Inferior parietal cortex (tissue), 1 donor: ENCODE data around the gene ONECUT2.
A peak's percentile ranks its signal among the peaks of the same experiment; 100 is the strongest.

Source experiments
- DNase-seq: peaks from one replicate; pipeline ENCODE4 v3.0.0-alpha.2; 2016; ENCODE audit errors: extremely low spot score

Gene ONECUT2

GRCh38 chr18:57431467-57432080 lies 3.6 kb upstream of the ONECUT2 start:
- no peak for DNase-seq

GRCh38 chr18:57432140-57432539 lies 3.0 kb upstream of the ONECUT2 start:
- DNase-seq: no peak

- DNase-seq: no peak
Measured at GRCh38 chr18:57432751-57433400, 2.3 kb upstream of the ONECUT2 start.

GRCh38 chr18:57433482-57433881 lies 1.7 kb upstream of the ONECUT2 start:
- no peak for DNase-seq

- DNase-seq: no peak
Measured at GRCh38 chr18:57433934-57434535, 1.1 kb upstream of the ONECUT2 start.

- DNase-seq: no peak
Measured at GRCh38 chr18:57435846-57436190, 644 bp downstream of the ONECUT2 start.

GRCh38 chr18:57436191-57436964 lies 1.2 kb downstream of the ONECUT2 start:
- no peak for DNase-seq

GRCh38 chr18:57436965-57437333 lies 1.8 kb downstream of the ONECUT2 start:
- no peak for DNase-seq

GRCh38 chr18:57437402-57437765 lies 2.2 kb downstream of the ONECUT2 start:
- DNase-seq: no peak

GRCh38 chr18:57437766-57438671 lies 2.8 kb downstream of the ONECUT2 start:
- peak; percentile 47 for DNase-seq

GRCh38 chr18:57438743-57439608 lies 3.8 kb downstream of the ONECUT2 start:
- DNase-seq: no peak

- no peak for DNase-seq
Measured at GRCh38 chr18:57439609-57439968, 4.4 kb downstream of the ONECUT2 start.

- DNase-seq: no peak
Measured at GRCh38 chr18:57439985-57440330, 4.8 kb downstream of the ONECUT2 start.

- no peak for DNase-seq
Measured at GRCh38 chr18:57440331-57441070, 5.3 kb downstream of the ONECUT2 start.

GRCh38 chr18:57441071-57441794 lies 6.1 kb downstream of the ONECUT2 start:
- DNase-seq: no peak

- no peak for DNase-seq
Measured at GRCh38 chr18:57443247-57443646, 8.1 kb downstream of the ONECUT2 start.

GRCh38 chr18:57443702-57444101 lies 8.5 kb downstream of the ONECUT2 start:
- DNase-seq: no peak

GRCh38 chr18:57444301-57444759 lies 9.2 kb downstream of the ONECUT2 start:
- no peak for DNase-seq
